K562 treated with DMSO at 1 percent for 48 hours (cell line): Measurements from ENCODE around the gene PRR20A. TPM values are rescaled to one million over a fixed set of nuclear protein-coding genes. Genes with fewer than 3 reads are reported as not detected.

Experiments
- total RNA-seq: library from RNA; unstranded; fragments of 300-600 nt; gene quantifications from 2 replicates; pipeline ENCODE4 v1.2.3, GENCODE V29; 2022; ENCODE audit warnings: low replicate concordance; ENCODE audit errors: extremely low read depth

The PRR20A gene
- not detected in 2 replicates for total RNA-seq

GRCh38 chr13:57140235-57140968 lies at the start of gene PRR20A:
Gene PRR20A (plus strand): TSS chr13:57140918. CDS start chr13:57141305, 387 bp downstream.

GRCh38 chr13:57147188-57147587 lies 6.5 kb downstream of the PRR20A start, which contains the start of gene PRR20B:
Gene PRR20B (plus strand): TSS chr13:57147488. CDS start chr13:57147875, 387 bp downstream.

GRCh38 chr13:57153761-57154160 lies 13.0 kb downstream of the PRR20A start, which contains the start of gene PRR20C:
Gene PRR20C (plus strand): TSS chr13:57154061. CDS start chr13:57154448, 387 bp downstream.

DNA sequence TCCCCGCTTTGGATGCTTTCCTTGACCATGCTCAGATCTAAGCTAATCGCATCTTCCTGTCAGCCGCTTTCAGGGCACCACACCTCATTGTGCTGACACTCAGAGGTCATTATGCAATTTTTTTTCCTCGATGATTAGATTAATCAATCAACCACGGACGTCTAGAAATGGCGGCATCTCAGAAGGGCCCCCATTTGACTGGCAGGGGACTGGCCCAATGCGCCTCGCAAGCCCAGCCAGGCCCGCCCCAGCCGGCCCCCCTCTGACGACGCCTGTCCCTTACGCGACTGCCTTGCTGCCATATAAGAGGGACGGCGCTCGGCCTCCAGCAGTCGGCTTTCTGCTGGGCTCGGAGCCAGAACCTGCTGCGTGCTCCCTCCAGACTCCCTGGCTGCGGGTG lies 19.6 kb downstream of the PRR20A start, which contains the start of gene PRR20D:
Gene PRR20D (plus strand): TSS at position 301 of the 400 bp plus-strand sequence. CDS start 387 bp downstream, outside the sequence.

DNA sequence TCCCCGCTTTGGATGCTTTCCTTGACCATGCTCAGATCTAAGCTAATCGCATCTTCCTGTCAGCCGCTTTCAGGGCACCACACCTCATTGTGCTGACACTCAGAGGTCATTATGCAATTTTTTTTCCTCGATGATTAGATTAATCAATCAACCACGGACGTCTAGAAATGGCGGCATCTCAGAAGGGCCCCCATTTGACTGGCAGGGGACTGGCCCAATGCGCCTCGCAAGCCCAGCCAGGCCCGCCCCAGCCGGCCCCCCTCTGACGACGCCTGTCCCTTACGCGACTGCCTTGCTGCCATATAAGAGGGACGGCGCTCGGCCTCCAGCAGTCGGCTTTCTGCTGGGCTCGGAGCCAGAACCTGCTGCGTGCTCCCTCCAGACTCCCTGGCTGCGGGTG lies 26.2 kb downstream of the PRR20A start, which contains the start of gene PRR20E:
Gene PRR20E (plus strand): TSS at position 301 of the 400 bp plus-strand sequence. CDS start 387 bp downstream, outside the sequence.

Other genes starting within 250 kb of the PRR20A start
- gene PRR20B, start 6.6 kb downstream of the PRR20A start, total RNA-seq: not detected in 2 replicates
- not detected in 2 replicates for gene PRR20C, start 13.1 kb downstream of the PRR20A start, total RNA-seq
- gene PRR20D, start 19.7 kb downstream of the PRR20A start, total RNA-seq: not detected in 2 replicates
- not detected in 2 replicates for gene PRR20E, start 26.3 kb downstream of the PRR20A start, total RNA-seq